ENCODE data around the gene ZNF791.
"Not testable (repeated sequence)": the region's sequence is repeated elsewhere in the genome, so short reads cannot be mapped to it uniquely, and the experiment has no call there.

ZNF791 gene

GRCh38 chr19:12629215-12629614, 18.5 kb downstream of the ZNF791 start:
- DNase-seq: no peak

DNA sequence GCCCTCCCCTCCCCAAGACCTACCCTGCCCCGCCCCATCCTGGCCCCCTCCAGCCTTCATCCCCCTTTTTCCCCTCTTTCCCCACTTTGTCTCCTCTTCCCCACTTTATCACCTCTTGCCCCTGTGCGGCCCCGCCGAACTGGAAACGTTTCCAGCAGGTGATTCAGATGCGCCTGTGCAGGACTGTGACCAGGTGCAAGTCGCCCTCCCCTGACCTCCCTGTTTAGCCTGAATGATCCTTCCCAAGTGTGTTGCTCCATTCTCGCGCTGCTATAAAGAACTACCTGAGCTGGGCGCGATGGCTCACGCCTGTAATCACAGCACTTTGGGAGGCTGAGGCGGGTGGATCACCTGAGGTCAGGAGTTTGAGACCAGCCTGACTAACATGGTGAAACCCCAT, 25.9 kb downstream of the ZNF791 start:
- no peak for DNase-seq

DNA sequence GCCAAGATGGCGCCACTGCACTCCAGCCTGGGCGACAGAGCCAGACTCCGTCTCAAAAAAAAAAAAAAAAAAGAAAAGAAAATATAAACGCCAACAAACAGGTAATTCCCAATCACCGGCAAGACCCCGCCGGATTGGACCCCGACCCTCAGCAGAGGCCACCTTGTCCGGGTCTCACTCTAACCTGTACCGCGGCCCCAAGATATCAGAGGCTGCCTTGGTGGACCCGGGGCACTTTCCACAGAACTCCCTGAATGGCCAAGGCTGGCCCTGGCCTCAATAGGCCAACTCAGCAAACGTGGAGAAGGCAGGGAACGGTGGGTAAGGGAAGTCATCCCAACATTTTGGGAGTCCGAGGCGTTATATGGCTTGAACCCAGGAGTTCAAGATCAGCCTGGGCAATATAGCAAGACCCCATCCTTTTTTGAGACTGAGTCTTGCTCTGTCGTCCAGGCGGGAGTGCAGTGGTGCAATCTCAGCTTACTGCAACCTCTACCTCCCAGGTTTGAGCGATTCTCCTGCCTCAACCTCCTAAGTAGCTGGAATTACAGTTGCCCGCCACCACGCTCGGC, 28.0 kb downstream of the ZNF791 start:
- DNase-seq: no peak

DNA sequence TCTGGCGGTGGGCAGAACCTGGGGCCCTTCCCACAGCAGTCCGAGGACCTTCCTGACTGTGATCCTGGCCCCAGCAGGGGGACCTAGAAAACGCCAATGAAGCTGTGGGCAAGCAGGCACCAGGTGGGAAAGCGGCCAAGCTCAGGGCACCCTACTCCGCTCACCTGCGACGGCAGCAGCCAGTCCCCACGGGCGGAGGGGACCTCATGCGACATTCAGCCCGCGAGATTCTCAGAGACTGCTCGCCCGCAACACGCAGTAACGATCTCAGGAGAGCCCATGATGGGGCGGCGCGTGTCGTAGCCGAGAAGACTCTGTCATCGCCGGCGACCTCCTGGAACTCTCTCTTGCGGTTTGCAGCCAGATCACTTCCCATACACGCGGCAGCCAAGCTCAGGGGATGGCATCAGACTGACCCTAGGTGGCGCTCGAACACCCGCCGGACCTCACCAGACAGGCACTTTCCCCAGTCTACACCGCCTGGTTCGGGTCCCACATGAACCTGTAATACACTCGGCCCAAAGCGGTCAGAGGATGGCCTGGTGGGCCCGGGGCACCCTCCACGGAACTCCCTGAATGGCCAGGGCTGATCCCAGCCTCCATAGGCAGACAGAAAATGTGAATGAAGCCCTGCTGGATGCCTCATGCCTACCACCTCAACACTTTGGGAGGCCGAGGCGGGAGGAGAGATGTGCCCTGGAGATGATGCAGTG, 29.3 kb downstream of the ZNF791 start:
- DNase-seq: peak in 12 of 14 donors; percentile 25 to 65 (median 50)

GRCh38 chr19:12641456-12641855, 30.7 kb downstream of the ZNF791 start:
- DNase-seq: no peak

DNA sequence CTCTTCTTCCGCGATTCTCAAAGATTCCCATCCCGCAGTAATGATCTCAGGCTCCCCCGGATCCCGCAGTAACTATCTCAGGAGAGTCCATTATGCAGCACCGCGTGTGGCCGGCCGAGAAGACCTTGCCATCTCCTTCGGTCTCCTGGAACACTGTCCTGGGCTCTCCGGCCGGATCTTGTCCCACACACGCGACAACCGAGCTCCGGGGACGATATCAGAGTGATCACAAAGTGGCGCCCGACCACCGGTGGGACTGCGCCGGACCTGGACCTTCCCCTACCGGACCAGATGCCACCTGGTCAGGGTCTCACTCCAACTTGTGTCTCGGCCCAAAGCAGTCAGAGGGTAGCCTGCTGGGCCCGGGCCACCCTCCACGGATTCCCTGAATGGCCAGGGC, 31.8 kb downstream of the ZNF791 start:
- no peak for DNase-seq

DNA sequence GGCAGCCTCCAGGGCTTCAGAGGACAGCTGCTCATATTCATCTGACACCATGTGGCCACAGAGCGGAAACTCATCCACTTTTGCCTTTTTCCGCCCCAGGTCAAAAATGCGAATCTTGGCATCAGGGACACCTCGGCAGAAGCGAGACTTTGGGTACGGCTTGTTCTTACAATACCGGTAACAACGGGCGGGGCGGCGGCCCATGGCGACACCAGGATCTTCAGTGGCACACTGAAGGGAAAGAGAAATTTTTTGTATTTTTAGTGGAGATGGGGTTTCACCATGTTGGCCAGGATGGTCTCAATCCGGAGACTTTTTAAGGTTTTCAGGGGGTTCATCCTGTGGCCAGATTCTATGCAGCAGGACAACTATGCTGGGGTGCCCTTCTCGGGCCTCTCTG, 33.0 kb downstream of the ZNF791 start:
- not testable (repeated sequence) for DNase-seq

DNA sequence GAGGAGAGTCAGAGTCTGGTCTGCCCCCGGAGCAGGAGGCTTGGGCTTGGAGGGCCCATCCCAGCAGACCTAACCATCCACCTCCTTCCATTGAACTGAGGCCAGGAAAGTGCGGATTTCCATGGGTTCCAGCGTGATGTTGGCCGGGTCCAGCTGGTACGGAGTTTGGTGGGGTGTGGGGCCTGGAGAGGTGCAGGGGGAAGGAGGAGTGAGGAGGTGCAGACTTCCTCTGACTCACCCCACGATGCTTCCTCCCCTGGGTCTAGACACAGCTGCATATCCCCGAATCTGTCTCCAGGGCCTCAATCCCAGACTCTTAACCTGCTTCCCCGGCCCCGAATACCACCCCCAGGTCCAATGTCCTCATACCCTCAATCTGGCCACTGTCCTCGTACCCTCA, 35.8 kb downstream of the ZNF791 start:
- no peak for DNase-seq

DNA sequence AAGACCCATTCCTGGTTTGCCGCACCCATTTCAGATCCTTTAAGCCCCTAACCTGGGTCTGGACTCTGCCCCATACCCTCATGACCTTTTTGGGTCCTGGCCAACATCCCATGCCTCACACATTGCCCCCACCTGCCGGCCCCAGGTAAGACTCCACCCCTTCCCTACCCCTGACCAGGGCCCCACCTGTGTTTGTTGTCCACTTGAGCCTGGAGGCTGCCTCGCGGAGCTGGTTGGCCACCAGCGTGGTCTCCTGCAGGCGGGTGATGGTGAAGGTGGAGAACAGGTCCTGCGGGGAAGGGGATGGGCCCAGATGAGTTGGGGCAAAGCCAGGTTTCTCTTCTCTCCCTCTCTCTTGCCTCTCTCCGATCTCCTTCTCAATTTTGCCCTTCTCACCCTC, 36.3 kb downstream of the ZNF791 start:
- no peak for DNase-seq

GRCh38 chr19:12647490-12648071, 36.9 kb downstream of the ZNF791 start:
- DNase-seq: peak in 3 of 14 donors; percentile 5 to 35 (median 16)

- peak in 1 of 14 donors; percentile 7 for DNase-seq
These were observed 37.4 kb downstream of the ZNF791 start for GRCh38 chr19:12648088-12648487.

DNA sequence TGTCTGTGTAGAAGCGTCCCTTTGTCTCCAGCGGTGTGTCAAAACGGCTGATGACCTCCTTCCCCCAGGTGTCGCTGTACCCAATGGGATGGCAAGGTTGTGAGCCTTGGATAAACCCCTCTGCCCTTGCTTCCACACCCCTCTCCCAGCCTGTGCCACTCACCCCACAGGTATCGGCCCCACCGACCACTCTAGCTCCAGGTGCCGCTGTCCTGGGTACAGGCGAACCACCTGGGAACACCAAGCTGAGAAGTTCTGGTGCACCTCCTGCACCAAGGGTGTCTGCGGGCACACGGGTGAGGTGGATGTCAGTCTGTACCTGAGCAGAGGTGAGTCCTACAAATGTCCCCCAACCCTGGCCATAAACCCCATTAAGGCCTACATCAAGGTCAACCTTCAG, 39.2 kb downstream of the ZNF791 start:
- DNase-seq: no peak

- no peak for DNase-seq
These were observed 41.5 kb downstream of the ZNF791 start for GRCh38 chr19:12652219-12652618.

GRCh38 chr19:12655546-12655945, 44.8 kb downstream of the ZNF791 start:
- DNase-seq: no peak

GRCh38 chr19:12656899-12657571, 46.3 kb downstream of the ZNF791 start:
- DNase-seq: no peak

- no peak for DNase-seq
These were observed 47.2 kb downstream of the ZNF791 start for GRCh38 chr19:12657966-12658365.

- DNase-seq: peak in 6 of 14 donors; percentile 6 to 71 (median 29)
These were observed 50.3 kb downstream of the ZNF791 start for GRCh38 chr19:12660980-12661379.

GRCh38 chr19:12664406-12665280, 53.9 kb downstream of the ZNF791 start:
- DNase-seq: no peak

DNA sequence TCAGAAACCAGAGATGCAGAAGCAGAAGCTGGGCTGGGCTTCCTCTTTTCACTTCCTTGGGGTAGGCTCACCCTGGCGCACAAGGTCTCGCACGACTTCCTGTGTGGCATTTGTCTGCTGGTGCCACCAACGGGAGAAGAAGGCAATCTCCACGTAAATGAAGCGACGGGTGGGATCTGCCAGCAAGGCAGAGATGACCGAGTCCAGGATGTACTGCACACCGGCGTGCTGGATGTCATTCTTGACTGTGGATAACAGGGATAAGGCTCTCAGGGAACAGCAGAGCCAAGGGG, 54.5 kb downstream of the ZNF791 start:
- DNase-seq: peak in 7 of 14 donors; percentile 10 to 45 (median 30)

GRCh38 chr19:12665671-12666264, 55.0 kb downstream of the ZNF791 start:
- DNase-seq: no peak

GRCh38 chr19:12666265-12667048, 55.7 kb downstream of the ZNF791 start, which contains the start of the genes MAN2B1 and WDR83:
Gene MAN2B1, minus strand, starts transcription at chr19:12666742. Its CDS starts 41 bp downstream, at chr19:12666701.
Gene WDR83, plus strand, starts transcription at chr19:12666807. Its CDS starts 2,984 bp downstream, at chr19:12669791.
- DNase-seq: peak in 13 of 14 donors; percentile 10 to 83 (median 42)

Data from C1 segment of cervical spinal cord (tissue), 14 donors.